Measurements from ENCODE around the gene CCDC183. TPM values are rescaled to one million over a fixed set of nuclear protein-coding genes. Genes with fewer than 3 reads are reported as not detected.

CCDC183 gene
- polyA plus RNA-seq, 1 donor from 2014 or later: 5.5 TPM

GRCh38 chr9:136776947-136777346, 19.2 kb upstream of the CCDC183 start:
- Histone ChIP-seq H3K9ac (ENCODE audit: low read length) (no peak overlapping the region), H3K27ac (ENCODE audit: low read length) (no peak overlapping the region)

GRCh38 chr9:136777359-136777758, 18.8 kb upstream of the CCDC183 start:
- H3K4me3 ChIP-seq (ENCODE audit: low read length): no peak overlapping the region
- no peak overlapping the region for H3K9ac ChIP-seq (ENCODE audit: low read length)
- H3K36me3 ChIP-seq (ENCODE audit: insufficient read depth, low read length): no peaks in the 10 kb centered on the region
- no peaks in the 10 kb centered on the region for H3K9me3 ChIP-seq (ENCODE audit: low read length)
- no peaks in the 10 kb centered on the region for H3K9me2 ChIP-seq (ENCODE audit: insufficient read depth, low read length)
- H2AFZ ChIP-seq (ENCODE audit: low read depth, low read length): no peak overlapping the region
- H3K4me2 ChIP-seq (ENCODE audit: low read length): no peak overlapping the region
- H3K27me3 ChIP-seq (ENCODE audit: insufficient read depth, low read depth, low read length): no peaks in the 10 kb centered on the region
- H4K20me1 ChIP-seq (ENCODE audit: insufficient read depth): no peaks in the 10 kb centered on the region
- no peak overlapping the region for H3K27ac ChIP-seq (ENCODE audit: low read length)
- no peaks in the 10 kb centered on the region for H3F3A ChIP-seq (ENCODE audit: insufficient read depth, low read length, poor library complexity, severe bottlenecking)
- H3K79me2 ChIP-seq (replicated peaks; ENCODE audit: insufficient read depth, low read length): no peaks in the 10 kb centered on the region
- no peak for TF ChIP-seq EP300 (conservative IDR thresholded peaks at IDR 0.05; ENCODE audit: poor library complexity, severe bottlenecking)
- TF ChIP-seq REST (IDR thresholded peaks at IDR 0.05; ENCODE audit: borderline replicate concordance): no peak
- no peak for TF ChIP-seq MXI1 (conservative IDR thresholded peaks at IDR 0.05; ENCODE audit: poor library complexity, severe bottlenecking)
- no peak for TF ChIP-seq CTCF (IDR thresholded peaks at IDR 0.05; ENCODE audit: poor library complexity, severe bottlenecking)
- no peak for TF ChIP-seq POLR2AphosphoS5 (IDR thresholded peaks at IDR 0.05)
- no peak for TF ChIP-seq EZH2 (IDR thresholded peaks at IDR 0.05; ENCODE audit: borderline replicate concordance, insufficient read depth, low read length, poor library complexity, severe bottlenecking)
- TF ChIP-seq RAD21 (conservative IDR thresholded peaks at IDR 0.05): no peak

More at GRCh38 chr9:136776947-136777346, 19.2 kb upstream of the CCDC183 start:
- no peaks in the 10 kb centered on the region for H3K36me3 ChIP-seq (ENCODE audit: insufficient read depth, low read length)
- TF ChIP-seq SMC3 (conservative IDR thresholded peaks at IDR 0.05; ENCODE audit: poor library complexity): no peak
- no peak for TF ChIP-seq MXI1 (conservative IDR thresholded peaks at IDR 0.05; ENCODE audit: poor library complexity, severe bottlenecking)
- TF ChIP-seq CTCF (IDR thresholded peaks at IDR 0.05; ENCODE audit: poor library complexity, severe bottlenecking): no peak
- no peak for TF ChIP-seq EP300 (conservative IDR thresholded peaks at IDR 0.05; ENCODE audit: poor library complexity, severe bottlenecking)
- TF ChIP-seq EZH2 (IDR thresholded peaks at IDR 0.05; ENCODE audit: borderline replicate concordance, insufficient read depth, low read length, poor library complexity, severe bottlenecking): no peak
- TF ChIP-seq REST (IDR thresholded peaks at IDR 0.05; ENCODE audit: borderline replicate concordance): no peak
- TF ChIP-seq POLR2AphosphoS5 (IDR thresholded peaks at IDR 0.05): no peak
- no peak for TF ChIP-seq TAF1 (IDR thresholded peaks at IDR 0.05; ENCODE audit: low read depth)
- no peak overlapping the region for H3K4me3 ChIP-seq (ENCODE audit: low read length)
- no peaks in the 10 kb centered on the region for H3F3A ChIP-seq (ENCODE audit: insufficient read depth, low read length, poor library complexity, severe bottlenecking)
- H3K9me3 ChIP-seq (ENCODE audit: low read length): no peaks in the 10 kb centered on the region
- H3K27me3 ChIP-seq (ENCODE audit: insufficient read depth, low read depth, low read length): no peaks in the 10 kb centered on the region
- H3K79me2 ChIP-seq (replicated peaks; ENCODE audit: insufficient read depth, low read length): no peaks in the 10 kb centered on the region
- H3K9me2 ChIP-seq (ENCODE audit: insufficient read depth, low read length): no peaks in the 10 kb centered on the region
- H4K20me1 ChIP-seq (ENCODE audit: insufficient read depth): no peaks in the 10 kb centered on the region
- no peak overlapping the region for H3K4me2 ChIP-seq (ENCODE audit: low read length)
- H2AFZ ChIP-seq (ENCODE audit: low read depth, low read length): no peak overlapping the region

Measured in neural cell (in vitro differentiated cells).